Brain microvascular endothelial cell (primary cell): ENCODE measurements around the gene USP9X.
A peak's percentile ranks its signal among the peaks of the same experiment; 100 is the strongest.
"Not testable (repeated sequence)": the region's sequence is repeated elsewhere in the genome, so short reads cannot be mapped to it uniquely, and the experiment has no call there.

Source experiments
- DNase-seq: peaks from one replicate; pipeline ENCODE4 v3.0.0-alpha.2; 2020
- H3K27ac ChIP-seq: fragments of 250-450 bp; sonication (Bioruptor Pico); 2 replicates; pipeline ENCODE4 v1.5.1; 2020; ENCODE audit warnings: mild to moderate bottlenecking, moderate library complexity
- H3K27me3 ChIP-seq: fragments of 250-450 bp; sonication (Bioruptor Pico); replicated peaks from 2 replicates; pipeline ENCODE4 v1.5.1; 2020; ENCODE audit warnings: mild to moderate bottlenecking
- H3K36me3 ChIP-seq: fragments of 250-450 bp; sonication (Bioruptor Pico); replicated peaks from 2 replicates; pipeline ENCODE4 v1.5.1; 2020; ENCODE audit warnings: mild to moderate bottlenecking
- H3K4me3 ChIP-seq: 2 replicates; pipeline ENCODE4 v1.5.1; 2011; ENCODE audit warnings: low read depth, mild to moderate bottlenecking, control low read depth, low read length, moderate library complexity
- in situ Hi-C: cut with HindIII; loops from 2 replicates; pipeline ENCODE4 v1.10.0; 2017; ENCODE audit warnings: low sequenced_read_pairs, low pct_ligation_motif_present
- TF ChIP-seq, protein P1 (sequence below): IDR thresholded peaks from 2 replicates; pipeline ENCODE4 v1.5.1; 2011; ENCODE audit warnings: low read depth, mild to moderate bottlenecking, moderate library complexity, low read length, control low read depth, inconsistent platforms; ENCODE audit errors: missing control alignments

The USP9X gene

DNA sequence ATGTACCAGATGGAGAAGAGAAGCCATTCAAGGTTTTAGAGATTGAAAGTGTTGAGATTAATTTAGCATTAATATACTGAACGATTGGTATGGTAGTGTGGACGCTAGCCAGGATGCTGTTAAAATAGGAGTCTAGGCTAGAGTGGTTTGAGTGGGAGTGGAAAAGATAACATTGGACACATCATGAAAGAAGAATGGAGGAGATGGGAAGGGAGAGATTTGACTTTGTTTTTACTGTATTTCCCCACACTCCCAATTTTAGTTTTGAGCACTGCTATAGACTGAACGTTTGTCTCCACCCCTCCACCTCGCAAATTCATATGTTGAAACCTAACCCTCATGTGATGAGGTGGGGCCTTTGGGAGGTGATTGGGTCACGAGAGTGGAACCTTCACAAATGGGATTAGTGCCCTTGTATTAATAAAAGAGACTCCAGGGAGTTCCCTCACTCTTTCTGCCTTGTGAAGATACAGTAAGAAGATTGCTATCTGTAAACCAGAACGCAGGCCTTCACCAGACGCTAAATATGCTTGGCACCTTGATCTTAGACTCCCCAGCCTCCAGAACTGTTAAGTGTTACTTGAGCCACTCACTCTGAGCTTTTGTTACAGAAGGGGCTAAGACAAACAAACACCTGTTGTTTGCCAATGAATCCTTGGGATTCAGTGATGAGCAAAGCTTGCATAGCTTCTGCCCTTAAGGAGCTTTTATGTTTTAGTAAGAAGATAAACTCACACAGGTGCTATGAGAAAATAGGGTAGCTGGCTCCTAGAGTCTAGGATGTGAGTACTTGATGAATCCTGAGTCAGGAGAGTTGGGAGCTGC is 25.8 kb downstream of the USP9X start:
- no peaks in the 10 kb centered on the region for H3K27me3 ChIP-seq
- H3K36me3 ChIP-seq = no peaks in the 10 kb centered on the region
- TF ChIP-seq, protein P1, sequence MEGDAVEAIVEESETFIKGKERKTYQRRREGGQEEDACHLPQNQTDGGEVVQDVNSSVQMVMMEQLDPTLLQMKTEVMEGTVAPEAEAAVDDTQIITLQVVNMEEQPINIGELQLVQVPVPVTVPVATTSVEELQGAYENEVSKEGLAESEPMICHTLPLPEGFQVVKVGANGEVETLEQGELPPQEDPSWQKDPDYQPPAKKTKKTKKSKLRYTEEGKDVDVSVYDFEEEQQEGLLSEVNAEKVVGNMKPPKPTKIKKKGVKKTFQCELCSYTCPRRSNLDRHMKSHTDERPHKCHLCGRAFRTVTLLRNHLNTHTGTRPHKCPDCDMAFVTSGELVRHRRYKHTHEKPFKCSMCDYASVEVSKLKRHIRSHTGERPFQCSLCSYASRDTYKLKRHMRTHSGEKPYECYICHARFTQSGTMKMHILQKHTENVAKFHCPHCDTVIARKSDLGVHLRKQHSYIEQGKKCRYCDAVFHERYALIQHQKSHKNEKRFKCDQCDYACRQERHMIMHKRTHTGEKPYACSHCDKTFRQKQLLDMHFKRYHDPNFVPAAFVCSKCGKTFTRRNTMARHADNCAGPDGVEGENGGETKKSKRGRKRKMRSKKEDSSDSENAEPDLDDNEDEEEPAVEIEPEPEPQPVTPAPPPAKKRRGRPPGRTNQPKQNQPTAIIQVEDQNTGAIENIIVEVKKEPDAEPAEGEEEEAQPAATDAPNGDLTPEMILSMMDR = no peak
- no peak overlapping the region for H3K4me3 ChIP-seq
- DNase-seq = peak; percentile 37
- in situ Hi-C loops = no loop called here
- H3K27ac ChIP-seq = peak overlapping the region; percentile 26

DNA sequence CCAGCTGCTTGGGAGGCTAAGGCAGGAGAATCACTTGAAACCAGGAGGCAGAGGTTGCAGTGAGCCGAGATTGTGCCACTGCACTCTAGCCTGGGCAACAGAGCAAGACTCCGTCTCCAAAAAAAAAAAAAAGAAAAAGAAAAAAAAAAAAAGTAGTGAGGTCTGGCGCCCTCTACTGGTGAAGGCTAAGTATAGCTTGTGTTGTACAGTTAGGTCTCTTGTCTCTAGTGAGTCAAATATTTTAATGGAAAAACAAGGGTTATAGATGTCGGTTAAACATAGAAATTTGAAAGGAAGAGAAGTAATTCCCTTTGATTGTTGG is 29.8 kb downstream of the USP9X start:
- H3K27me3 ChIP-seq, H3K36me3 ChIP-seq, in situ Hi-C loops, H3K4me3 ChIP-seq, H3K27ac ChIP-seq, DNase-seq: not testable (repeated sequence)
- TF ChIP-seq, protein P1 = peak; percentile 63

DNA sequence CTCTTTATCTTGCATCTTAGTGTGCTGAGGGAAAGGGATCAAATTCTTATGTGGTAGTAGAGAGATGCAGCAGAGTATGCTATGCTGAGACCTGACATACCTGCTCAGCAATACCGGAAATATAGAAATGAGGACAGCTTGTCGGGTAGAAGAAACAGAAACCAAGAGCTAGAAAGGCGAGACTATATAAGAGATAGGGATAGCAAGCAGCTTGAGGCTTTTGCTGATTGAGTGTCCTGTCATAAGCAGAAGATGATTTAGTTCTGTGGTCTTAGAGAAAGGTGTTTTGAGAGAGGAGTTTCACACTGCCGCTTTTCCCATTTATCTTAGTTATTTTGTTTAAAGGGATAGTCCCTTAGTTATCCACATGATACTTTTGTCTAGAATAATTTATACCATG is 31.7 kb downstream of the USP9X start:
- in situ Hi-C loops = no loop called here
- H3K36me3 ChIP-seq = no peaks in the 10 kb centered on the region
- H3K27me3 ChIP-seq = no peaks in the 10 kb centered on the region
- TF ChIP-seq, protein P1 = no peak
- DNase-seq = no peak
- H3K4me3 ChIP-seq = no peak overlapping the region
- H3K27ac ChIP-seq = no peak overlapping the region

DNA sequence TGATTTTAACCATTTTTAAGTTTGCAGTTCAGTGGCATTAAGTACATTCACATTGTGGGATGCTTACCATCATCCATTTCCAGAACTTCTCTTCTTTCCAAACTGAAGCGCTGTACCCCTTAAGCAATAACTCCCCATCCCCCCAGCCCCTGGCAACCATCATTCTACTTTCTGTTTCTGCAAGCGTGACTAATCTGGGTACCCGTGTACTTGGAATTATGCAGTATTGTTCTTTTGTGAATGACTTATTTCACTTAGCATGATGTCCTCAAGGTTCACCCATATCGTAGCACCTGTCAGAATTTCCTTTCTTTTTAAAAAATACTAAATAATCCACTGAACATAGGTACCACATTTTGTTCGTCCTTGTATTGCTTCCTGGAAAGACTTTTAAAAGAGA is 32.9 kb downstream of the USP9X start:
- in situ Hi-C loops = no loop called here
- no peaks in the 10 kb centered on the region for H3K27me3 ChIP-seq
- H3K27ac ChIP-seq = no peak overlapping the region
- no peak for DNase-seq
- TF ChIP-seq, protein P1 = no peak
- no peaks in the 10 kb centered on the region for H3K36me3 ChIP-seq
- H3K4me3 ChIP-seq = no peak overlapping the region

DNA sequence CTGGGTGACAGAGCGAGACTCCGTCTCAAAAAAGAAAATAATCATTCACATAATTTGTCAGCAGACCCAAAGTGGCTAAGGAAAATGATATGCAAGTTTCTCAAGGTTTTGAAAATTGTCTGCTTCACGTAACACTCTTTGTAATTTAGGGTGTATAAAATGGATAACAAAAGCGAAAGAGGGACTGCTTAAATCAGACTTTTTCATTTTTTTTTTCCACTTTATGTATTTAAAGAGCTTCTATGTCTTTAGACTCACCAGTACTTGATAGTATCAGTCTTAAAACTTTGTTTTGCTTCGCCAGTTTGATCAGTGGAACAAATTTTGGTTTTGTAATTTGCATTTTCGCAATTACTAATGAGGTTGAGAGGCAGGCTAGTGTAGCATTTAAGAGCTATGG is 34.6 kb downstream of the USP9X start:
- Histone ChIP-seq H3K27me3 (no peaks in the 10 kb centered on the region), H3K4me3 (no peak overlapping the region), H3K36me3 (no peaks in the 10 kb centered on the region), H3K27ac (no peak overlapping the region)
- no peak for DNase-seq
- in situ Hi-C loops = no loop called here
- TF ChIP-seq, protein P1 = no peak

DNA sequence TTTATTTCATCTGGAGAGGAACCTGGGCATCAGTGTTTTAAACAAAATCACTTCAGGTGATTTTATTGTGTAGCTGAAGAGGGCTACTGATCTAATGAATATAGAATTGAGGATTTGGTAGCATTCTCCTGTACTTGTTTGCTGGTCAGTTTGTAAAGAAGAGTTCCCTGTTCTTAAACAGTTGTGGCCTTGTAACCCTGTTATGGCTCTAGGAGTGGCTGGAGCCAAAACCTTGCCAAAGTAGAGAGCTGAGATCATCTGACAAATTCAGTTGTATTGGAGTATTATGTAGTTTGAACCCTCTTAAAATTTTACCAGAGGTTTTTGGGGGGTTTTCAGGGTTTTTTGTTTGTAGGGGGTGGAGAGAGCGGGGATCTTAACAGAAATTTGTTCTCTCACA is 36.5 kb downstream of the USP9X start:
- H3K27me3 ChIP-seq = no peaks in the 10 kb centered on the region
- H3K27ac ChIP-seq = no peak overlapping the region
- no peak overlapping the region for H3K4me3 ChIP-seq
- in situ Hi-C loops = no loop called here
- TF ChIP-seq, protein P1 = no peak
- no peaks in the 10 kb centered on the region for H3K36me3 ChIP-seq
- DNase-seq = no peak
